Esophagus squamous epithelium (tissue), 5 donors: ENCODE measurements around the gene CFAP20. TPM values are rescaled to one million over a fixed set of nuclear protein-coding genes. Genes with fewer than 3 reads are reported as not detected.

ENCODE experiments used
- DNase-seq: peaks from one replicate; lab custom pipeline; 2025; lab: John Stamatoyannopoulos, UW
- H3K27ac ChIP-seq, 4 donors: fragments of 200-600 bp; sonication (generic); one replicate each; pipeline ENCODE4 v1.5.1; 2016 to 2019; ENCODE audit warnings: mild to moderate bottlenecking in 1 of 4
- H3K27me3 ChIP-seq, 4 donors: fragments of 200-600 bp; sonication (generic); 1 replicate in 3 of 4; 2 replicates in 1 of 4; pipeline versions ENCODE4 v1.5.1 to v1.6.0; 2017 to 2021; ENCODE audit warnings: antibody characterized with exemption in 1 of 4
- H3K36me3 ChIP-seq, 3 donors: fragments of 200-600 bp; sonication (generic); one replicate each; pipeline ENCODE4 v1.5.1; 2016 to 2019
- H3K4me1 ChIP-seq, 3 donors: fragments of 200-600 bp; sonication (generic); one replicate each; pipeline ENCODE4 v1.5.1; 2017 to 2019
- H3K4me3 ChIP-seq, 4 donors: fragments of 200-600 bp; sonication (generic); 1 replicate in 3 of 4; 2 replicates in 1 of 4; pipeline ENCODE4 v1.5.1; 2016 to 2019; ENCODE audit warnings: mild to moderate bottlenecking in 2 of 4, moderate library complexity in 1 of 4
- H3K9me3 ChIP-seq, 3 donors: fragments of 200-600 bp; sonication (generic); one replicate each; pipeline ENCODE4 v1.5.1; 2016 to 2019
- CTCF ChIP-seq, 6 experiments: fragments of 450-650 bp in 4 of 6; fragments of 200-600 bp in 2 of 6; sonication (generic) in 2 of 6; IDR thresholded peaks; one replicate each; pipeline ENCODE4 v1.5.1; 2016 to 2019; ENCODE audit warnings: antibody characterized with exemption in 6 of 6, mild to moderate bottlenecking in 4 of 6, moderate library complexity in 4 of 6
- POLR2A ChIP-seq, 4 donors: fragments of 450-650 bp; IDR thresholded peaks; one replicate each; pipeline ENCODE4 v1.6.1; 2017; ENCODE audit warnings: antibody characterized with exemption in 4 of 4, mild to moderate bottlenecking in 4 of 4, moderate library complexity in 3 of 4
- WGBS, 2 donors: methylation state at CpG; one replicate each; pipeline ENCODE4 v1.1.5; 2018; 5-methylcytosine and 5-hydroxymethylcytosine counted together
- intact Hi-C: fragments of 100-400 bp; cut with DNase I; formaldehyde crosslinking; loops from one replicate; pipeline ENCODE4 v1.15.0; 2022
- total RNA-seq, 4 donors: library from RNA; depleted of rRNA; stranded (reverse); fragments of >200 nt; gene quantifications; one replicate each; pipeline ENCODE4 v1.1.0, GENCODE V29; 2016
- donor health status: DM: yes; HTN: yes; CAD: no.

The CFAP20 gene
- total RNA-seq, 4 donors from 2014 or later = 26.9 to 33.6 (median 32.0) TPM

- H3K9me3 ChIP-seq = no peaks in the 10 kb centered on the region
- TF ChIP-seq CTCF (IDR thresholded peaks at IDR 0.05) = no peak
- no peak for TF ChIP-seq POLR2A (IDR thresholded peaks at IDR 0.05)
- peak overlapping the region; percentile 92 to 96 (median 94) for H3K27ac ChIP-seq
- WGBS, 2 donors = 0% methylated on average over 12 of the region's 25 CpGs; no CpG with 5 or more reads in 1 of the 2 donors
- H3K36me3 ChIP-seq = no peaks in the 10 kb centered on the region
- peak overlapping the region; percentile 75 to 97 (median 96) for H3K4me3 ChIP-seq
- no peak for DNase-seq
- no peaks in the 10 kb centered on the region for H3K27me3 ChIP-seq
- intact Hi-C loops = no loop called here
- H3K4me1 ChIP-seq = peaks cover 36 to 57% (median 44%) of the 10 kb centered on the region in 3 donors
Observed at GRCh38 chr16:58128711-58129096, 477 bp downstream of the CFAP20 start.

GRCh38 chr16:58128181-58128631, 975 bp downstream of the CFAP20 start:
- TF ChIP-seq POLR2A (IDR thresholded peaks at IDR 0.05) (no peak), CTCF (IDR thresholded peaks at IDR 0.05) (no peak)
- WGBS, 2 donors = 0% methylated on average over 6 of the region's 6 CpGs
- Histone ChIP-seq H3K36me3 (no peaks in the 10 kb centered on the region), H3K4me1 (peaks cover 37 to 62% (median 44%) of the 10 kb centered on the region in 3 donors), H3K27ac (peak overlapping the region; percentile 92 to 96 (median 94)), H3K4me3 (peak overlapping the region; percentile 75 to 97 (median 96)), H3K9me3 (no peaks in the 10 kb centered on the region), H3K27me3 (no peaks in the 10 kb centered on the region)
- DNase-seq = no peak
- intact Hi-C loops = no loop called here

GRCh38 chr16:58127634-58128033, 1.5 kb downstream of the CFAP20 start:
- Histone ChIP-seq H3K4me3 (peak overlapping the region in 3 of 4 donors; percentile 75 to 97 (median 94)), H3K4me1 (peaks cover 37 to 68% (median 44%) of the 10 kb centered on the region in 3 donors), H3K27ac (peak overlapping the region in 3 of 4 donors; percentile 62 to 96 (median 95)), H3K27me3 (no peaks in the 10 kb centered on the region), H3K36me3 (no peaks in the 10 kb centered on the region), H3K9me3 (no peaks in the 10 kb centered on the region)
- intact Hi-C loops = no loop called here
- TF ChIP-seq POLR2A (IDR thresholded peaks at IDR 0.05) (no peak), CTCF (IDR thresholded peaks at IDR 0.05) (peak in 3 of 6 experiments; percentile 12 to 37 (median 12))
- WGBS, 2 donors = 9 to 13% methylated on average over 4 of the region's 4 CpGs
- no peak for DNase-seq

GRCh38 chr16:58127033-58127556, 2.1 kb downstream of the CFAP20 start:
- Histone ChIP-seq H3K4me1 (peaks cover 38 to 73% (median 47%) of the 10 kb centered on the region in 3 donors), H3K9me3 (no peaks in the 10 kb centered on the region), H3K36me3 (no peaks in the 10 kb centered on the region), H3K27me3 (no peaks in the 10 kb centered on the region), H3K27ac (peak overlapping the region; percentile 13 to 96 (median 78)), H3K4me3 (peak overlapping the region in 3 of 4 donors; percentile 5 to 94 (median 75))
- intact Hi-C loops = no loop called here
- WGBS, 2 donors = 7 to 15% methylated on average over 7 of the region's 7 CpGs
- DNase-seq = no peak
- TF ChIP-seq CTCF (IDR thresholded peaks at IDR 0.05) = peak in 3 of 6 experiments; percentile 22 to 42 (median 24)
- TF ChIP-seq POLR2A (IDR thresholded peaks at IDR 0.05) = no peak

- Histone ChIP-seq H3K4me1 (peaks cover 44 to 79% (median 53%) of the 10 kb centered on the region in 3 donors), H3K27me3 (no peaks in the 10 kb centered on the region), H3K36me3 (no peaks in the 10 kb centered on the region), H3K4me3 (peak overlapping the region in 3 of 4 donors; percentile 5 to 94 (median 75)), H3K27ac (peak overlapping the region; percentile 13 to 96 (median 78)), H3K9me3 (no peaks in the 10 kb centered on the region)
- DNase-seq = no peak
- 32 to 36% methylated on average over 4 of the region's 4 CpGs for WGBS, 2 donors
- intact Hi-C loops = no loop called here
- TF ChIP-seq POLR2A (IDR thresholded peaks at IDR 0.05) (no peak), CTCF (IDR thresholded peaks at IDR 0.05) (no peak)
Observed at GRCh38 chr16:58126451-58126961, 2.7 kb downstream of the CFAP20 start.
